HG02623 (cell line): ENCODE data around the gene CNPY4.
"Not testable (repeated sequence)": the region's sequence is repeated elsewhere in the genome, so short reads cannot be mapped to it uniquely, and the experiment has no call there.

Source experiments
- ATAC-seq: cut with Tn5 transposase; IDR thresholded peaks from one replicate; pipeline ENCODE4 v1.9.1; 2021; ENCODE audit warnings: moderate library complexity; ENCODE audit not compliant: unreplicated experiment

CNPY4 gene

GRCh38 chr7:100146350-100146749 lies 26.9 kb downstream of the CNPY4 start:
- not testable (repeated sequence) for ATAC-seq

GRCh38 chr7:100147278-100147677 lies 27.8 kb downstream of the CNPY4 start:
- ATAC-seq, result no peak

GRCh38 chr7:100148225-100148558 lies 28.8 kb downstream of the CNPY4 start:
- ATAC-seq, result no peak

GRCh38 chr7:100148559-100149328 lies 29.3 kb downstream of the CNPY4 start, which contains the start of gene LAMTOR4:
Gene LAMTOR4 (plus strand): TSS chr7:100148918. CDS start chr7:100148973, 55 bp downstream.
- peak; percentile 97 for ATAC-seq

GRCh38 chr7:100152404-100152803 lies 33.0 kb downstream of the CNPY4 start:
- no peak for ATAC-seq

GRCh38 chr7:100152937-100153666 lies 33.7 kb downstream of the CNPY4 start:
- no peak for ATAC-seq

GRCh38 chr7:100153708-100154535 lies 34.5 kb downstream of the CNPY4 start:
- ATAC-seq, result no peak

- no peak for ATAC-seq
Observed at GRCh38 chr7:100154651-100155491, 35.4 kb downstream of the CNPY4 start.

- ATAC-seq, result no peak
Observed at GRCh38 chr7:100155553-100156317, 36.3 kb downstream of the CNPY4 start.

GRCh38 chr7:100156331-100157068 lies 37.1 kb downstream of the CNPY4 start:
- ATAC-seq, result no peak

- no peak for ATAC-seq
Observed at GRCh38 chr7:100157069-100157333, 37.6 kb downstream of the CNPY4 start.

GRCh38 chr7:100157334-100158228 lies 38.1 kb downstream of the CNPY4 start:
- no peak for ATAC-seq

- peak; percentile 72 for ATAC-seq
Observed at GRCh38 chr7:100158229-100159098, 39.0 kb downstream of the CNPY4 start, which contains the start of gene TRAPPC14. Gene TRAPPC14 (minus strand): TSS chr7:100158723. CDS start chr7:100158499, 224 bp downstream.

GRCh38 chr7:100159099-100159623 lies 39.7 kb downstream of the CNPY4 start:
- ATAC-seq, result no peak

GRCh38 chr7:100160067-100160466 lies 40.6 kb downstream of the CNPY4 start:
- no peak for ATAC-seq

GRCh38 chr7:100163006-100163531 lies 43.6 kb downstream of the CNPY4 start:
- ATAC-seq, result no peak

GRCh38 chr7:100163871-100164270 lies 44.4 kb downstream of the CNPY4 start:
- ATAC-seq, result no peak
